Muscle of leg (tissue), 11 donors: Measurements from ENCODE around the gene ERC1. TPM values are rescaled to one million over a fixed set of nuclear protein-coding genes. Genes with fewer than 3 reads are reported as not detected.
A peak's percentile ranks its signal among the peaks of the same experiment; 100 is the strongest.

ENCODE experiments used
- DNase-seq: peaks from one replicate; pipeline ENCODE4 v3.0.0; 2013
- H3K27ac ChIP-seq: one replicate; pipeline ENCODE4 v1.5.1; 2013; ENCODE audit warnings: mild to moderate bottlenecking, low read length, control low read depth
- H3K27me3 ChIP-seq: one replicate; pipeline ENCODE4 v1.6.1; 2013; ENCODE audit warnings: low read length; ENCODE audit not compliant: control insufficient read depth, insufficient read depth
- H3K36me3 ChIP-seq: one replicate; pipeline ENCODE4 v1.6.1; 2013; ENCODE audit warnings: low read length; ENCODE audit not compliant: control insufficient read depth, insufficient read depth
- H3K4me1 ChIP-seq: one replicate; pipeline ENCODE4 v1.6.1; 2013; ENCODE audit warnings: low read length; ENCODE audit not compliant: control insufficient read depth, insufficient read depth
- H3K4me3 ChIP-seq: one replicate; pipeline ENCODE4 v1.5.1; 2013; ENCODE audit warnings: low read length, control low read depth
- H3K9me3 ChIP-seq: replicated peaks from 2 replicates; pipeline ENCODE4 v1.6.1; 2013; ENCODE audit warnings: low read depth, low read length; ENCODE audit not compliant: control insufficient read depth
- WGBS: methylation state at CpG from one replicate; pipeline ENCODE4 v1.1.5; 2013; ENCODE audit warnings: missing lambda C conversion rate; ENCODE audit not compliant: insufficient coverage; 5-methylcytosine and 5-hydroxymethylcytosine counted together
- polyA plus RNA-seq, 8 donors: library from polyadenylated mRNA; unstranded; fragments of 120-200 nt; gene quantifications; one replicate each; pipeline versions ENCODE4 v1.2.1 to v1.2.3, GENCODE V29; 2013; ENCODE audit warnings: inconsistent platforms in 1 of 8, low replicate concordance in 1 of 8; ENCODE audit not compliant: insufficient read length in 8 of 8, insufficient read depth in 1 of 8
- total RNA-seq: library from RNA; stranded (reverse); fragments of 120-200 nt; gene quantifications from one replicate; pipeline ENCODE4 v1.2.4, GENCODE V29; 2013

Gene ERC1
- total and polyA plus RNA-seq, 9 donors = 15.8 to 32.5 (median 25.1) TPM

- H3K36me3 ChIP-seq = no peaks in the 10 kb centered on the region
- no peak overlapping the region for H3K4me3 ChIP-seq
- H3K9me3 ChIP-seq = no peaks in the 10 kb centered on the region
- H3K27ac ChIP-seq = no peak overlapping the region
- H3K27me3 ChIP-seq = no peaks in the 10 kb centered on the region
- DNase-seq = no peak
- no peaks in the 10 kb centered on the region for H3K4me1 ChIP-seq
- 92% methylated on average over 1 of the region's 1 CpG for WGBS
Measured at GRCh38 chr12:1457901-1458300, 466.9 kb downstream of the ERC1 start.

GRCh38 chr12:1459339-1459738, 468.3 kb downstream of the ERC1 start:
- Histone ChIP-seq H3K4me1 (no peaks in the 10 kb centered on the region), H3K36me3 (no peaks in the 10 kb centered on the region), H3K4me3 (no peak overlapping the region), H3K27ac (no peak overlapping the region), H3K9me3 (no peaks in the 10 kb centered on the region), H3K27me3 (no peaks in the 10 kb centered on the region)
- no peak for DNase-seq
- WGBS = no CpG with 5 or more reads among the region's 2 CpGs

- H3K27ac ChIP-seq = no peak overlapping the region
- H3K4me1 ChIP-seq = no peaks in the 10 kb centered on the region
- no peaks in the 10 kb centered on the region for H3K27me3 ChIP-seq
- no peak for DNase-seq
- H3K9me3 ChIP-seq = no peaks in the 10 kb centered on the region
- 100% methylated on average over 1 of the region's 10 CpGs for WGBS
- H3K36me3 ChIP-seq = peaks cover 5% of the 10 kb centered on the region
- H3K4me3 ChIP-seq = no peak overlapping the region
Measured at GRCh38 chr12:1463073-1463905, 472.3 kb downstream of the ERC1 start.

- no peaks in the 10 kb centered on the region for H3K27me3 ChIP-seq
- no peak for DNase-seq
- peaks cover 5% of the 10 kb centered on the region for H3K36me3 ChIP-seq
- H3K4me3 ChIP-seq = no peak overlapping the region
- H3K27ac ChIP-seq = no peak overlapping the region
- H3K9me3 ChIP-seq = no peaks in the 10 kb centered on the region
- WGBS = 96% methylated on average over 3 of the region's 6 CpGs
- H3K4me1 ChIP-seq = peaks cover 11% of the 10 kb centered on the region
Measured at GRCh38 chr12:1464925-1465324, 473.9 kb downstream of the ERC1 start.

GRCh38 chr12:1465990-1466389, 475.0 kb downstream of the ERC1 start:
- WGBS = 91% methylated on average over 11 of the region's 11 CpGs
- no peak overlapping the region for H3K27ac ChIP-seq
- no peaks in the 10 kb centered on the region for H3K27me3 ChIP-seq
- peaks cover 5% of the 10 kb centered on the region for H3K36me3 ChIP-seq
- no peak for DNase-seq
- no peaks in the 10 kb centered on the region for H3K9me3 ChIP-seq
- H3K4me1 ChIP-seq = peaks cover 13% of the 10 kb centered on the region
- H3K4me3 ChIP-seq = no peak overlapping the region

GRCh38 chr12:1466481-1467154, 475.6 kb downstream of the ERC1 start:
- Histone ChIP-seq H3K4me3 (no peak overlapping the region), H3K4me1 (peaks cover 13% of the 10 kb centered on the region), H3K27ac (no peak overlapping the region), H3K27me3 (no peaks in the 10 kb centered on the region), H3K36me3 (peaks cover 5% of the 10 kb centered on the region), H3K9me3 (no peaks in the 10 kb centered on the region)
- no peak for DNase-seq
- 33% methylated on average over 1 of the region's 5 CpGs for WGBS

GRCh38 chr12:1467710-1468109, 476.7 kb downstream of the ERC1 start:
- no peaks in the 10 kb centered on the region for H3K27me3 ChIP-seq
- no peak for DNase-seq
- peaks cover 13% of the 10 kb centered on the region for H3K4me1 ChIP-seq
- 94% methylated on average over 9 of the region's 11 CpGs for WGBS
- H3K4me3 ChIP-seq = no peak overlapping the region
- H3K9me3 ChIP-seq = no peaks in the 10 kb centered on the region
- no peak overlapping the region for H3K27ac ChIP-seq
- peaks cover 5% of the 10 kb centered on the region for H3K36me3 ChIP-seq

- Histone ChIP-seq H3K27ac (no peak overlapping the region), H3K4me1 (peaks cover 24% of the 10 kb centered on the region), H3K4me3 (no peak overlapping the region), H3K27me3 (no peaks in the 10 kb centered on the region), H3K36me3 (peaks cover 5% of the 10 kb centered on the region), H3K9me3 (no peaks in the 10 kb centered on the region)
- no peak for DNase-seq
- 53% methylated on average over 4 of the region's 6 CpGs for WGBS
Measured at GRCh38 chr12:1469070-1469469, 478.0 kb downstream of the ERC1 start.

- Histone ChIP-seq H3K27ac (no peak overlapping the region), H3K4me3 (no peak overlapping the region), H3K4me1 (peaks cover 31% of the 10 kb centered on the region), H3K27me3 (no peaks in the 10 kb centered on the region), H3K9me3 (no peaks in the 10 kb centered on the region), H3K36me3 (peaks cover 4% of the 10 kb centered on the region)
- no CpG with 5 or more reads among the region's 5 CpGs for WGBS
- peak; percentile 69 for DNase-seq
Measured at GRCh38 chr12:1470051-1470450, 479.0 kb downstream of the ERC1 start.

- no peaks in the 10 kb centered on the region for H3K27me3 ChIP-seq
- H3K36me3 ChIP-seq = no peaks in the 10 kb centered on the region
- H3K4me3 ChIP-seq = no peak overlapping the region
- H3K9me3 ChIP-seq = no peaks in the 10 kb centered on the region
- H3K27ac ChIP-seq = no peak overlapping the region
- peaks cover 31% of the 10 kb centered on the region for H3K4me1 ChIP-seq
- no peak for DNase-seq
- 73% methylated on average over 3 of the region's 6 CpGs for WGBS
Measured at GRCh38 chr12:1471224-1471623, 480.2 kb downstream of the ERC1 start.
